Measurements from ENCODE around the gene NFE2L2.
"Not testable (repeated sequence)": the region's sequence is repeated elsewhere in the genome, so short reads cannot be mapped to it uniquely, and the experiment has no call there.

The NFE2L2 gene

DNA sequence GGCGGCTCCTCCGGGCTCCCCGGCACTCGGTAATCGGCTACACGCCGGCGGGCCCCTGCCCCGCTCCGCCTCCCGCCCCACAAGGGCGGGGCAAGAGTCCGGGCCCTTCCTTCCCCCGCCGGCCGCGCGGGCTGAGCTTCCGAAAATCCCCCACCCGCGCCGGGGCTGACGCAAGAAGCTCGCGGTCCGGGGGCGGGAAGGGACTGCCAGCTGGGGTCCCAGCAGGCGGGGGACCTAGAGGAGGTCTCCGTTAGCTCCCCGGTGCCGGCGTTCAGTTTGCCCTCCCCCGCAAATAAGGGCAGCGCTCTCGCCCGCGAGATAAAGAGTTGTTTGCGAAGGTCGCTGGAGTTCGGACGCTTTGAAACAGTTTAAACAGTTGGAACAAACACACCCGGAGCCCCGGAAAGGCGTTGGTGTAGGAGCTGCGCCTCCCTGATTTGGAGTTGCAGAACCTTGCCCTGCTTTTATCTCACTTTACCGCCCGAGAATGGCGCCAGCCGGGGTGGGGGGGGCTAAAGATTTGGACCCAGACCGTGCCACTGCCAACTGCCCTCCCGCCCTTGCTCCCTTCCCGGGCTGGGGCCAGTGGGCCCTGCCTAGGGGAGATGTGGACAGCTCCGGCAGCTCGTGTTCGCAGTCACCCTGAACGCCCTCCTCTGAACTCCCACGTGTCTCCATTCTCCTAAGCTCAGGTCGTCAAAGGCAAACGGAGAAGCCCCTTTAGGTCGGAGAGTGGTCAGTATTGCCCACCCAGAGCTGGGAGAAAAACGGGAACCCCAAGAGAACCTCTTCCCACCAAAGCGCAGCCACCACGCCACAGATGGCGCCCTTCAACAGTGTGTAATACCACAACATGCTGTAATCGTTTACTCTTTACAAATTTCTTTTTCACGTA is at the start of gene NFE2L2:
TSS of gene NFE2L2 (minus strand) at position 35 of the 895 bp plus-strand sequence. CDS start 151 bp downstream, outside the sequence.
- Mint-ChIP-seq H3K9me3 (no peaks in the 10 kb centered on the region), H3K27me3 (ENCODE audit: low read depth) (no peaks in the 10 kb centered on the region), H3K36me3 (ENCODE audit: low read depth) (no peaks in the 10 kb centered on the region), H3K4me1 (peaks cover 63% of the 10 kb centered on the region), H3K27ac (peak within 1 kb of the TSS; percentile 99 to 100 (median 100)), H3K4me3 (peak within 1 kb of the TSS; percentile 95 to 98 (median 96))
- TF ChIP-seq, protein P1, sequence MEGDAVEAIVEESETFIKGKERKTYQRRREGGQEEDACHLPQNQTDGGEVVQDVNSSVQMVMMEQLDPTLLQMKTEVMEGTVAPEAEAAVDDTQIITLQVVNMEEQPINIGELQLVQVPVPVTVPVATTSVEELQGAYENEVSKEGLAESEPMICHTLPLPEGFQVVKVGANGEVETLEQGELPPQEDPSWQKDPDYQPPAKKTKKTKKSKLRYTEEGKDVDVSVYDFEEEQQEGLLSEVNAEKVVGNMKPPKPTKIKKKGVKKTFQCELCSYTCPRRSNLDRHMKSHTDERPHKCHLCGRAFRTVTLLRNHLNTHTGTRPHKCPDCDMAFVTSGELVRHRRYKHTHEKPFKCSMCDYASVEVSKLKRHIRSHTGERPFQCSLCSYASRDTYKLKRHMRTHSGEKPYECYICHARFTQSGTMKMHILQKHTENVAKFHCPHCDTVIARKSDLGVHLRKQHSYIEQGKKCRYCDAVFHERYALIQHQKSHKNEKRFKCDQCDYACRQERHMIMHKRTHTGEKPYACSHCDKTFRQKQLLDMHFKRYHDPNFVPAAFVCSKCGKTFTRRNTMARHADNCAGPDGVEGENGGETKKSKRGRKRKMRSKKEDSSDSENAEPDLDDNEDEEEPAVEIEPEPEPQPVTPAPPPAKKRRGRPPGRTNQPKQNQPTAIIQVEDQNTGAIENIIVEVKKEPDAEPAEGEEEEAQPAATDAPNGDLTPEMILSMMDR (IDR thresholded peaks at IDR 0.05; ENCODE audit: unreplicated experiment in 3 of 3): peak in 1 of 3 experiments; percentile 19

DNA sequence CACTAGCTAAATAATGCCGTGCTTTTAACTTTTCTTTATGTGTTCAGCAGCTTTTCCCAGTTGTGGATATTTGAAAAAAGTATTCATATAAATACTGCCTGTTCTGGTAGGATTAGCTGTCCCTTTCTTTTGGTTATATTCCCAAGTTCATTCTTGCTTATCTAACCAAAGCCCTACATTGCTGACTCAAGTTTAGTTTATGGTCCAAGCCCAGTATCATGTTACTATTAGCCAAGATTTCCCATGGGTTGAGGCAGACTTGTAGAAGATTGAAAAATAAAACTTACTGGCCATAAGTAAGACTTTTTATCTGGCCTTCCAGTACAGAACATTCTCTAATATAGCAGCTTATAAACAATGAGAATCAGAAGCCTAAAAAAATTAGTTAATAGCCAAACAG is 49.7 kb upstream of the NFE2L2 start:
- Mint-ChIP-seq H3K27me3 (ENCODE audit: low read depth) (no peaks in the 10 kb centered on the region), H3K4me3 (no peak overlapping the region), H3K9me3 (no peaks in the 10 kb centered on the region), H3K4me1 (peaks cover 11% of the 10 kb centered on the region), H3K27ac (no peak overlapping the region), H3K36me3 (ENCODE audit: low read depth) (no peaks in the 10 kb centered on the region)
- TF ChIP-seq, protein P1 (IDR thresholded peaks at IDR 0.05; ENCODE audit: unreplicated experiment in 3 of 3): no peak

DNA sequence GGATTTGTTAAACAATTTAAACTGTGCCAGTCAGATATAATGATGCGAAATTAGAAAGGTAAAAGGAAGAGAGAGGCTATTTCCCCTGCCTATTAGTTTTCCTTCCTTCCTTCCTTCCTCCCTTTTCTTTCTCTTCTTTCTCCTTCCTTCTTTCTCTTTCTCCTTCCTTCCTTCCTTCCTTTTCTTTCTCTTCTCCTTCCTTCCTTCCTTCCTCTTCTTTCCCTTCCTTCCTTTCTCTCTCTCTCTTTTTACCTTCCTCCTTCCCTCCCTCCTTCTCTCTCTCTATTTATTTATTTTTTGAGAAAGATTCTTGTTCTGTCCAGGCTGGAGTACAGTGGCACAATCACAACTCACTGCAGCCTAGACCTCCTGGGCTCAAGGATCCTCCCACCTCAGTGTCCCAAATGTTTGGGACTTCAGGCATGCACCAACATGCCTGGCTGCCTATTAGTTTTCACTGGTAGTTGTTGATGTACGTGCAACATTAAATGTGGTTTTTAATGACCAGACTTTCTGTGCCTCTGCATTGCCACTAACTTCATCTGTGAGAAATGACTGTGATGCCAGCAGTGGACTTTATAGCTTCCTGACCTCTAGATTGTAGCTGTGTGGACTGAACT is 48.7 kb upstream of the NFE2L2 start:
- H3K36me3 Mint-ChIP-seq (ENCODE audit: low read depth): no peaks in the 10 kb centered on the region
- TF ChIP-seq, protein P1 (IDR thresholded peaks at IDR 0.05; ENCODE audit: unreplicated experiment in 3 of 3): no peak
- H3K4me3 Mint-ChIP-seq: no peak overlapping the region
- no peak overlapping the region for H3K27ac Mint-ChIP-seq
- no peaks in the 10 kb centered on the region for H3K9me3 Mint-ChIP-seq
- H3K27me3 Mint-ChIP-seq (ENCODE audit: low read depth): no peaks in the 10 kb centered on the region
- H3K4me1 Mint-ChIP-seq: peaks cover 11% of the 10 kb centered on the region

DNA sequence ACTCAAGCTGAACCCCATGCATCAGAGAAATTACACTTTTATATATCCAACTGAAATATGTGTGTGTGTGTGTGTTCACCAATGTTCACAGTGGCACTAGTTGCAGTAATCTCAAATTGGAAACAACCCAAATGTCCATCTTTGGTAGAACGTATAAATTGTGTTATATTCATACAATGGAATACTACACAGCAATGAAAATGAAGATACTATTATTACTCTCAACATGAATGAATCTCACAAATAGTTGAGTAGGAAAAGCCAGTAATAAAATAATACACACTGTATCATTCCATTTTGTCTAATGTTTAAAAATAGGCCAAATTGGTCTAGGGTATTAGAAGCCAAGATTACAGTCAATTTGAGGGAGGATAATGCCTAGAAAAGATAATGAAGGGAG is 48.0 kb upstream of the NFE2L2 start:
- H3K36me3 Mint-ChIP-seq (ENCODE audit: low read depth): no peaks in the 10 kb centered on the region

DNA sequence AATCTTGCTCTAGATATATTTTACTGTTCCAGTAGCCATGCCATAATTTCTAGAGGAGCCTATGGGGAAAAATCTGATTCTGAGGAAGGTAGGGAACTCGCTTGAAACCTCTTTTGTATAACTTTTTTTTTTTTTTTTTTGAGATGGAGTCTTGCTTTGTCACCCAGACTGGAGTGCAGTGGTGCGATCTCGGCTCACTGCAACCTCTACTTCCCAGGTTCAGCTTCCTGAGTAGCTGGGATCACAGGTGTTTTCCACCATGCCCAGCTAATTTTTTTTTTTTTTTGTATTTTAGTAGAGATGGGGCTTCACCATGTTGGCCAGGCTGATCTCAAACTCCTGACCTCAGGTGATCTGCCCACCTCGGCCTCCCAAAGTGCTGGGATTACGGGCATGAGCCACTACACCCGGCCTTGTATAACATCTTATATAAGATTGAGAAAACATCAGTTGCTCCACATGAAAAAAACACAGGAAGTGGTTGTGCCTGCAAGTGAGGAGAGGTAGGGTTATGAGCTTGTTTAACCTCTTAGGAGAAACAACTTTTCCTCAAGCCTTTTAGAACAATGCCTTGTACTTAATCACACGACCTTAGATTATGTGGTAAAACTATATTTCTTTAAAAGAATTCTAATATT is 45.3 kb upstream of the NFE2L2 start:
- H3K4me1 Mint-ChIP-seq; H3K4me3 Mint-ChIP-seq; H3K27ac Mint-ChIP-seq; H3K36me3 Mint-ChIP-seq (ENCODE audit: low read depth); H3K27me3 Mint-ChIP-seq (ENCODE audit: low read depth); H3K9me3 Mint-ChIP-seq: not testable (repeated sequence)

More for the DNA sequence above, 48.0 kb upstream of the NFE2L2 start:
- Mint-ChIP-seq H3K4me3 (no peak overlapping the region), H3K27ac (no peak overlapping the region), H3K27me3 (ENCODE audit: low read depth) (no peaks in the 10 kb centered on the region), H3K9me3 (no peaks in the 10 kb centered on the region), H3K4me1 (peaks cover 11% of the 10 kb centered on the region)
- TF ChIP-seq, protein P1 (IDR thresholded peaks at IDR 0.05; ENCODE audit: unreplicated experiment in 3 of 3): no peak

DNA sequence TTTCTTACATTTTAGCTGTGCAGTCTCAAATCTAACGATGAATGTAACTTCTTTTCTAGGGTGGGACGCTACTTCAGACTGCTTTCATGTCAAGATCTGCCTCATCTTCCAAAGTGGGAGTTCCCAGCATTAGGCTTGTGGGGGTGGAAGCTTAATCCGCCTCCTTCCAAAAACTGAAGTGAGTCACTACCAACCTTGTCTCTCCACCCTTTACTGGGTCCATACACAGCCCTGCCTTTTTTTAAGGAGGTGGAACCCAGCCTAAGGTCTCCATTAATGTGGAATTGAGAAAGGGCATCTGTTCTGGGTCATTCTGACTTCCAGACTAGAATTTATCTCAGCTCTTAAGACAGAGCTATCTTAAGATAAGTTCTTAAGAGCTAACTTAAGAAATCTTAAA is 42.0 kb upstream of the NFE2L2 start:
- Mint-ChIP-seq H3K36me3 (ENCODE audit: low read depth) (no peaks in the 10 kb centered on the region), H3K27me3 (ENCODE audit: low read depth) (peaks cover 3% of the 10 kb centered on the region), H3K4me3 (no peak overlapping the region), H3K9me3 (no peaks in the 10 kb centered on the region), H3K4me1 (no peaks in the 10 kb centered on the region), H3K27ac (no peak overlapping the region)
- TF ChIP-seq, protein P1 (IDR thresholded peaks at IDR 0.05; ENCODE audit: unreplicated experiment in 3 of 3): no peak
